GM18951 (cell line): ENCODE results near the gene UGP2.

ENCODE experiments used
- POLR2A ChIP-seq: IDR thresholded peaks from 4 replicates; pipeline ENCODE4 v1.6.1; 2011; ENCODE audit warnings: mild to moderate bottlenecking; ENCODE audit not compliant: insufficient read length, insufficient read depth; ENCODE audit errors: extremely low read depth
- in situ Hi-C: fragments of 300-500 bp; cut with MboI; formaldehyde crosslinking; loops from one replicate; pipeline ENCODE4 v1.12.0; 2022; ENCODE audit warnings: low sequenced_read_pairs, mixed read lengths, inconsistent platforms; ENCODE audit not compliant: unreplicated experiment

Gene UGP2

GRCh38 chr2:63880625-63881024 is 38.9 kb downstream of the UGP2 start:
- no peak for TF ChIP-seq POLR2A
- in situ Hi-C loops: no loop called here

GRCh38 chr2:63881205-63881604 is 39.5 kb downstream of the UGP2 start:
- TF ChIP-seq POLR2A: no peak
- in situ Hi-C loops: no loop called here

- in situ Hi-C loops: no loop called here
These were observed 40.9 kb downstream of the UGP2 start for GRCh38 chr2:63882395-63883105.

GRCh38 chr2:63886445-63886844 is 44.7 kb downstream of the UGP2 start:
- no peak for TF ChIP-seq POLR2A

More at GRCh38 chr2:63882395-63883105, 40.9 kb downstream of the UGP2 start:
- no peak for TF ChIP-seq POLR2A

GRCh38 chr2:63888053-63888452 is 46.4 kb downstream of the UGP2 start:
- TF ChIP-seq POLR2A: no peak
- in situ Hi-C loops: no loop called here

More at GRCh38 chr2:63886445-63886844, 44.7 kb downstream of the UGP2 start:
- in situ Hi-C loops: no loop called here

- in situ Hi-C loops: no loop called here
- TF ChIP-seq POLR2A: no peak
These were observed 47.0 kb downstream of the UGP2 start for GRCh38 chr2:63888490-63889402.

GRCh38 chr2:63890678-63891077 is 49.0 kb downstream of the UGP2 start:
- no peak for TF ChIP-seq POLR2A
- in situ Hi-C loops: no loop called here

GRCh38 chr2:63891488-63892030 is 49.9 kb downstream of the UGP2 start:
- in situ Hi-C loops: no loop called here

GRCh38 chr2:63893163-63893562 is 51.5 kb downstream of the UGP2 start:
- no peak for TF ChIP-seq POLR2A
- in situ Hi-C loops: no loop called here

More at GRCh38 chr2:63891488-63892030, 49.9 kb downstream of the UGP2 start:
- no peak for TF ChIP-seq POLR2A

- in situ Hi-C loops: no loop called here
- no peak for TF ChIP-seq POLR2A
These were observed 52.5 kb downstream of the UGP2 start for GRCh38 chr2:63894167-63894566.

- no peak for TF ChIP-seq POLR2A
- in situ Hi-C loops: no loop called here
These were observed 57.1 kb downstream of the UGP2 start for GRCh38 chr2:63898839-63899238.

GRCh38 chr2:63899639-63900038 is 57.9 kb downstream of the UGP2 start:
- TF ChIP-seq POLR2A: no peak
- in situ Hi-C loops: no loop called here

- in situ Hi-C loops: no loop called here
- TF ChIP-seq POLR2A: no peak
These were observed 60.5 kb downstream of the UGP2 start for GRCh38 chr2:63902149-63902548.
